SU-DHL-6 (cell line): Measurements from ENCODE around the gene RPTOR.

Source experiments
- CTCF ChIP-seq: fragments of 200-600 bp; sonication (generic); IDR thresholded peaks from one replicate; pipeline ENCODE4 v1.5.1; 2017; ENCODE audit warnings: antibody characterized with exemption, mild to moderate bottlenecking, low read length, moderate library complexity; ENCODE audit not compliant: insufficient read depth, poor library complexity, severe bottlenecking
- EZH2phosphoT487 ChIP-seq: fragments of 200-600 bp; sonication (generic), shearing (Covaris generic); conservative IDR thresholded peaks from 2 replicates; pipeline ENCODE4 v1.6.1; 2018; ENCODE audit warnings: mild to moderate bottlenecking, antibody characterized with exemption, low read length, moderate library complexity, mixed read lengths

GRCh38 chr17:80959330-80960036, 414.8 kb downstream of the RPTOR start:
- TF ChIP-seq CTCF (no peak), EZH2phosphoT487 (no peak)
